Sigmoid colon (tissue), 7 donors: ENCODE measurements around the gene NHEJ1. TPM values are rescaled to one million over a fixed set of nuclear protein-coding genes. Genes with fewer than 3 reads are reported as not detected.
A peak's percentile ranks its signal among the peaks of the same experiment; 100 is the strongest.

ENCODE experiments used
- DNase-seq: peaks from one replicate; pipeline ENCODE4 v3.0.0-alpha.2; 2019
- H3K27ac ChIP-seq, 4 donors: fragments of 200-600 bp; sonication (generic); one replicate each; pipeline ENCODE4 v1.5.1; 2016 to 2019; ENCODE audit warnings: mild to moderate bottlenecking in 1 of 4
- H3K27me3 ChIP-seq, 3 donors: fragments of 200-600 bp; sonication (generic); one replicate each; pipeline ENCODE4 v1.5.1; 2019; ENCODE audit warnings: mild to moderate bottlenecking in 1 of 3
- H3K36me3 ChIP-seq, 4 donors: fragments of 200-600 bp; sonication (generic); one replicate each; pipeline ENCODE4 v1.5.1; 2016 to 2019
- H3K4me1 ChIP-seq, 4 donors: fragments of 200-600 bp; sonication (generic); one replicate each; pipeline ENCODE4 v1.5.1; 2017 to 2019
- H3K4me3 ChIP-seq, 4 donors: fragments of 200-600 bp; sonication (generic); one replicate each; pipeline ENCODE4 v1.5.1; 2017 to 2019; ENCODE audit warnings: mild to moderate bottlenecking in 2 of 4, moderate library complexity in 1 of 4
- H3K9me3 ChIP-seq, 4 donors: fragments of 200-600 bp in 3 of 4; sonication (generic) in 3 of 4; one replicate each; pipeline versions ENCODE4 v1.5.1 to v1.6.1; 2013 to 2019
- CTCF ChIP-seq, 4 experiments: fragments of 450-650 bp in 3 of 4; fragments of 200-600 bp in 1 of 4; IDR thresholded peaks; one replicate each; pipeline ENCODE4 v1.5.1; 2016 to 2019; ENCODE audit warnings: antibody characterized with exemption in 4 of 4, mild to moderate bottlenecking in 3 of 4, moderate library complexity in 2 of 4
- EP300 ChIP-seq, 4 donors: sonication (generic); formaldehyde crosslinking; IDR thresholded peaks; one replicate each; pipeline ENCODE4 v1.6.1; 2017; ENCODE audit warnings: antibody characterized with exemption in 4 of 4
- POLR2A ChIP-seq, 2 donors: fragments of 450-650 bp; IDR thresholded peaks; one replicate each; pipeline ENCODE4 v1.6.1; 2016; ENCODE audit warnings: antibody characterized with exemption in 2 of 2, mild to moderate bottlenecking in 2 of 2, moderate library complexity in 2 of 2
- POLR2AphosphoS5 ChIP-seq, 4 donors: sonication (generic); formaldehyde crosslinking; IDR thresholded peaks; one replicate each; pipeline ENCODE4 v1.6.1; 2017; ENCODE audit warnings: antibody characterized with exemption in 4 of 4
- WGBS, 2 donors: extraction: QIAGEN DNeasy Blood & Tissue Kit; methylation state at CpG; one replicate each; pipeline ENCODE4 v1.1.7; 2013; 5-methylcytosine and 5-hydroxymethylcytosine counted together
- intact Hi-C: fragments of 100-400 bp; cut with DNase I; formaldehyde crosslinking; loops from one replicate; pipeline ENCODE4 v1.15.1; 2023
- polyA plus RNA-seq, 3 donors: library from polyadenylated mRNA; stranded (reverse); fragments of 200-250 nt; gene quantifications; one replicate each; pipeline ENCODE4 v1.2.3, GENCODE V29; 2013
- total RNA-seq, 4 donors: library from RNA; depleted of rRNA; stranded (reverse); fragments of >200 nt; gene quantifications; one replicate each; pipeline ENCODE4 v1.1.0, GENCODE V29; 2016
- donor health status: healthy with polysubstance abuse.
- donor health status: Bipolar disorder and iron deficiency.
- donor health status: healthy.

Gene NHEJ1
- total and polyA plus RNA-seq, 7 donors, result 15.1 to 60.1 (median 22.5) TPM

GRCh38 chr2:219157396-219157795, 3.2 kb downstream of the NHEJ1 start:
- peaks cover 0 to 27% (median 16%) of the 10 kb centered on the region in 4 donors for H3K36me3 ChIP-seq
- no peak for TF ChIP-seq POLR2A (IDR thresholded peaks at IDR 0.05)
- no peak for TF ChIP-seq CTCF (IDR thresholded peaks at IDR 0.05)
- TF ChIP-seq POLR2AphosphoS5 (IDR thresholded peaks at IDR 0.05), result no peak
- TF ChIP-seq EP300 (IDR thresholded peaks at IDR 0.05), result no peak
- WGBS, 2 donors, result 92 to 95% methylated on average over 8 of the region's 8 CpGs

GRCh38 chr2:219155054-219155644, 5.5 kb downstream of the NHEJ1 start:
- DNase-seq, result no peak
- intact Hi-C loops, result loop anchor here (1.0 to 10.0 kb wide), 2 partner anchors 126 to 160 kb away; partner anchors contain the start of gene CRYBA2

More at GRCh38 chr2:219157396-219157795, 3.2 kb downstream of the NHEJ1 start:
- intact Hi-C loops, result loop anchor here (2.0 to 10.0 kb wide), 2 partner anchors 99 to 163 kb away; partner anchors contain the start of gene CRYBA2
- no peak overlapping the region for H3K27ac ChIP-seq
- no peak overlapping the region for H3K4me3 ChIP-seq
- no peak for DNase-seq
- H3K4me1 ChIP-seq, result peaks cover 0 to 13% (median 10%) of the 10 kb centered on the region in 4 donors
- H3K27me3 ChIP-seq, result no peaks in the 10 kb centered on the region
- no peaks in the 10 kb centered on the region for H3K9me3 ChIP-seq

GRCh38 chr2:219149667-219150066, 10.9 kb downstream of the NHEJ1 start:
- H3K4me3 ChIP-seq, result no peak overlapping the region
- peaks cover 0 to 9% (median 2%) of the 10 kb centered on the region in 4 donors for H3K4me1 ChIP-seq
- TF ChIP-seq CTCF (IDR thresholded peaks at IDR 0.05) (no peak), POLR2A (IDR thresholded peaks at IDR 0.05) (no peak), EP300 (IDR thresholded peaks at IDR 0.05) (no peak), POLR2AphosphoS5 (IDR thresholded peaks at IDR 0.05) (no peak)
- H3K27ac ChIP-seq, result no peak overlapping the region
- H3K9me3 ChIP-seq, result no peaks in the 10 kb centered on the region
- WGBS, 2 donors, result 4 to 41% methylated on average over 1 of the region's 1 CpG
- no peak for DNase-seq
- intact Hi-C loops, result loop anchor here (10.0 kb wide), 1 partner anchor 155 kb away; the partner anchor contains the start of gene CRYBA2
- H3K36me3 ChIP-seq, result peaks cover 5 to 64% (median 38%) of the 10 kb centered on the region in 4 donors
- H3K27me3 ChIP-seq, result no peaks in the 10 kb centered on the region

More at GRCh38 chr2:219155054-219155644, 5.5 kb downstream of the NHEJ1 start:
- Histone ChIP-seq H3K36me3 (peaks cover 0 to 38% (median 20%) of the 10 kb centered on the region in 4 donors), H3K9me3 (no peaks in the 10 kb centered on the region), H3K27me3 (no peaks in the 10 kb centered on the region), H3K4me1 (peaks cover 0 to 6% (median 5%) of the 10 kb centered on the region in 4 donors), H3K4me3 (no peak overlapping the region), H3K27ac (no peak overlapping the region)
- peak in 3 of 4 experiments; percentile 47 to 64 (median 62) for TF ChIP-seq CTCF (IDR thresholded peaks at IDR 0.05)
- TF ChIP-seq EP300 (IDR thresholded peaks at IDR 0.05), result no peak
- WGBS, 2 donors, result 3 to 16% methylated on average over 4 of the region's 4 CpGs

- 92 to 93% methylated on average over 6 of the region's 6 CpGs for WGBS, 2 donors
- no peak overlapping the region for H3K27ac ChIP-seq
- H3K36me3 ChIP-seq, result peaks cover 12 to 72% (median 38%) of the 10 kb centered on the region in 4 donors
- intact Hi-C loops, result no loop called here
- no peak for DNase-seq
- no peaks in the 10 kb centered on the region for H3K9me3 ChIP-seq
- H3K4me1 ChIP-seq, result no peaks in the 10 kb centered on the region
- TF ChIP-seq CTCF (IDR thresholded peaks at IDR 0.05) (no peak), POLR2AphosphoS5 (IDR thresholded peaks at IDR 0.05) (no peak), POLR2A (IDR thresholded peaks at IDR 0.05) (no peak), EP300 (IDR thresholded peaks at IDR 0.05) (no peak)
- H3K27me3 ChIP-seq, result no peaks in the 10 kb centered on the region
- no peak overlapping the region for H3K4me3 ChIP-seq
Observed at GRCh38 chr2:219142329-219142728, 18.3 kb downstream of the NHEJ1 start.
